ENCODE results near the gene TMEM235. TPM values are rescaled to one million over a fixed set of nuclear protein-coding genes. Genes with fewer than 3 reads are reported as not detected.

TMEM235 gene
- total and polyA plus RNA-seq, 9 of the 15 experiments (the other 6 are each of a cell fraction or from before 2014, with no cell fraction given) = not detected

GRCh38 chr17:78267253-78268073 is 36.0 kb downstream of the TMEM235 start (continued):
- TF ChIP-seq POLR2G (IDR thresholded peaks at IDR 0.05; ENCODE audit: low read depth, low read length) (peak; percentile 76), ZFX (CRISPR knock-in tag; IDR thresholded peaks at IDR 0.05) (peak; percentile 68), ZNF592 (IDR thresholded peaks at IDR 0.05) (peak; percentile 65; the same call in 1 of the 2 replicates), ESRRA (IDR thresholded peaks at IDR 0.05; ENCODE audit: borderline replicate concordance, low read depth) (peak; percentile 83), SMAD4 (CRISPR knock-in tag; conservative IDR thresholded peaks at IDR 0.05) (0 out of 2 replicates have a peak, but pooled peaks have one; percentile 32), ZNF384 (IDR thresholded peaks at IDR 0.05; ENCODE audit: low read depth, low read length) (no peak), ARID1B (IDR thresholded peaks at IDR 0.05) (peak; percentile 62), RBFOX2 (IDR thresholded peaks at IDR 0.05; ENCODE audit: low read depth, low read length) (peak; percentile 31; the same call in 1 of the 2 replicates), HDAC1 (IDR thresholded peaks at IDR 0.05) (peak in 1 of 2 experiments; percentile 28; a peak in 1 of 4 replicates), RBM39 (optimal IDR thresholded peaks at IDR 0.05; ENCODE audit: low read depth, low read length) (peak; percentile 45), SAFB (IDR thresholded peaks at IDR 0.05; ENCODE audit: borderline replicate concordance, low read depth, low read length) (no peak), CREM (IDR thresholded peaks at IDR 0.05; ENCODE audit: low read depth) (0 out of 2 replicates have a peak, but pooled peaks have one; percentile 4), THRB (CRISPR knock-in tag; conservative IDR thresholded peaks at IDR 0.05) (no peak), NR2C1 (IDR thresholded peaks at IDR 0.05) (no peak), NR2C1 (tag; IDR thresholded peaks at IDR 0.05) (peak; percentile 53; the same call in 1 of the 2 replicates), NR4A1 (CRISPR knock-in tag; IDR thresholded peaks at IDR 0.05) (no peak), NR4A1 (tag; IDR thresholded peaks at IDR 0.05) (peak; percentile 71; the same call in 1 of the 2 replicates), THAP7 (CRISPR knock-in tag; IDR thresholded peaks at IDR 0.05) (no peak), MAZ (CRISPR knock-in tag; conservative IDR thresholded peaks at IDR 0.05 in 1 of 2, IDR thresholded peaks at IDR 0.05 in 1 of 2) (peak in 1 of 2 experiments; percentile 37; a peak in 1 of 4 replicates), NFRKB (IDR thresholded peaks at IDR 0.05; ENCODE audit: low read depth) (0 out of 2 replicates have a peak, but pooled peaks have one; percentile 51), CBFA2T3 (IDR thresholded peaks at IDR 0.05) (peak; percentile 59), GATAD2B (IDR thresholded peaks at IDR 0.05; ENCODE audit: borderline replicate concordance) (peak; percentile 21; the same call in 1 of the 2 replicates)
